Daoy (cell line): ENCODE data around the gene GATAD2B. TPM values are rescaled to one million over a fixed set of nuclear protein-coding genes. Genes with fewer than 3 reads are reported as not detected.
"Not testable (repeated sequence)": the region's sequence is repeated elsewhere in the genome, so short reads cannot be mapped to it uniquely, and the experiment has no call there.

Source experiments
- DNase-seq: peaks from one replicate; pipeline ENCODE4 v3.0.0-alpha.2; 2015; ENCODE audit warnings: low read depth
- total RNA-seq: library from RNA; depleted of rRNA; stranded (reverse); fragments of >200 nt; shearing (Covaris generic); gene quantifications from 2 replicates; pipeline ENCODE4 v1.2.3, GENCODE V29; 2014

GATAD2B gene
- total RNA-seq, 1 experiment from 2014 or later: 3.9 TPM

DNA sequence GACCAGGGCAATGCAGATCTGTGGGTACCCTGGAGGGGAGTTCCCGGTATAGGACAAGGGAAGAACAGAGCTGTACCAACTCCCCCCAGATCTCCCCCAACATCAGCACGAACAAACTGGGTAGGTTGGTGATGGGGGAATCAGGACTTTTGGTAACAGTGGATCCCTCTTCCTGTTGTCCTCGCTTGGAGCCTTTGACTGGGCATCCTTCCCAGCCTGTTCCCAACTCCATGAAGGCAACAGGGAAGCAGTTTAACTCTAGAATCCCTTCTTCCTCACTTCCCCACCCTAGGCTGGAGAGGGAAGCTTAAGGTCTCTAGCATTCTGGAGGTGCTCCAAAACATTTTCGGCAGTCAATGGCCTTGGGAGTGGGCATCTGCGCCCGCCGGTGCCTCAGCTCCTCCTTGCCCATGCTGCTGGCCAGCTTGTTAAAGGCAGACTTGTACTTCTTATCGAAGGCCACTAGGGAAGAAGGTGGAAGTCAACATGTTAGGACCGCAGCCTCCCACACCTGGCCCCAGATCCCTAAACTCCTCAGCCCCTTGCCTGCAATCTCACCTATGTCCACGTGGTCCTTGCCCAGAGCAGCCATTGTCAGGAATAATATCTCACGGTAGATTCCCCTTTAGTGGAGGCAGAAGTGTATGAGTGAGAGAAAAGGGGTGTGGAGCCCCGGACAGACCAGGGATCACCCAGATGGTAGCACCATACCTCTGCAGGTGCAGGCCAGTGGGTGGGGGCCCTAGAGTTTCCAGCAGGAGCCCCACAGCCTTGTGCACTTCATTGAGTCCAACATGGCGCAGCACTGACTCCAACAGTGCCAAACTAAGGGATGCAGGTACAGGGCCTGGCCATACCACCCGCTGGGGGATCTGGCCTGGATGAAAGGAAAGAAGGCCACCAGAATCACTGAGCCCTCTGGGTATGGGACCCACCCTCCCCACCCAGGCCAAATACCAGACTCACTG lies 7.5 kb upstream of the GATAD2B start:
- no peak for DNase-seq

DNA sequence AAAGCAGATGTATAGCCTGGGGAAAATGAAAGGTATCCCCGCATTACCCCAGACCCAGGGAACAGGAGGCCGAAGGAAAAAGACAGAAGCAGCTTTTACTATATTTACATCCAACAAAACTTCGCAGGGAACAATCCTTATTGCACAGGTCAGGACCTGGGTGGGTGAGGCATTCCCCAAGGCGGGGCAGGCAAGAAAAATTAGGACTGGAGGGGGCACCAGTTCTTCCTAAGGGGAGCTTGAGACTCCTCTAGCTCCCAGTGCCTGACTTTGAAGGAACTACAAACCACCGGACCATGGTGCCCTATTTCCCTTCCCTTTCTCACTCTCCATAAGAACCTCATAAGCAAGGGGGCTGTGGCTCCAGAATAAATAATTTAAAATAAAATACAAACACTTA lies 6.7 kb upstream of the GATAD2B start:
- DNase-seq: no peak

DNA sequence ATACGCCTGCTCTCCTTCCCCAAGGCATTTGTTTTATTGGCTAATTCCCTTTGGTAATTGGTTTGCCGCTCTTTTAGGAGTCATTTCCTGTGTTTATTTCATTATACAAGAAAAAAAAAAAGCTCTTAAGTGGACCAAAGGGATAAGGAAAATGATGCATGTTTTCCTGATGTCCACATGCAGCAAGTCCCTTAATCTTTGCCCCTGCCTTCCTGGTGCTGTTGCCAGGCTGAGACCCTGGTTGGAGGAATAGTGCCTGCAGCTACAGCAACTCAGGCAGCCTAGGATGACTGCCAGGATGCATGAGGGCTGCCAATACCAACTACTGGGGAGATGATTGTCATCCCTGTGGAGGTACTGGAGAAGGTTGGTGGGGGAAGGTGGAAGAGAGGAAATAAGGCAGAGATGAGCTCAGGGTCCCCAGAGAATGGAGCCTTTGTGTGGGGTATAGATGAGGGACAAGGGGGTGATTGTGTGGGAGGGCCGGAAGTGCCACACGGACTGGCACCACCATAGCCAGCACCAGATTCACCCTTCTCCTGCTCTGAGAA lies 6.1 kb upstream of the GATAD2B start:
- no peak for DNase-seq

DNA sequence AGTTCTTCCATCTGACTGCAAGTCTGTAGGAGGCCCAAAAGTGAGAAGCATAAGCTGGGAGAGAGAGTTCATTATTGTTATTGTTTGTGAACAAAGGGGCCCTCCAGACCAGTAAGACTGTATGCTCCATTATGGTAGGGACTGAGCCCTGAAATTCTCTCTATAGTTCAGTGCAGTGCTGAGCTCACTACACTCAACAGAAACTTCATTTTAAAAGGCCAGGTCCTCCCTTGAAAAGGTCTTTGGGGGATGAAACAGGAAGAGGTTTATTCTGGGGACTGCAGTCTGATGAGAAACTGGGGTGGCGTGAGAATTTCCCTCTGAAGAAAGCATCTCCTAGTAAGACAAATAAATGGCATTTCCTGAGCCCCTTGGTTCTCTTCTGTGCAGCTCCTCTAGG lies 5.5 kb upstream of the GATAD2B start:
- DNase-seq: no peak

DNA sequence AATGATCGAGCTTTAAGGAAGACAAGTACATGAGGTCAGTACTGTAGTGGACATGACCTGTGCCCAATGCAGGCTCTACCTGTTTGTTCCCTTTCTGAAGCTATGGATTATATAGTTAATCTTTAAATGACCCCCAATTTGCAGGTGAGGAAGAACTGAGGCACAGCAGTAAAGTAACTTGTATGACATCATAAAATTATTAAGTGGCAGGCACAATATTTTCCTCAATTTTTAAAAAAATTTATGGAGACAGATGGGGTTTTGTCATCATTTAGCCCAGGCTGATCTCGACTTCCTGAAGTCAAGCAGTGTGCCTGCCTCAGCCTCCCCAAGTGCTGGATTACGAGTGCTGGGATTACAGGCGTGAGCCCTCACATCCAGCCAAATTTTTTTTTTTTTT lies 3.6 kb upstream of the GATAD2B start:
- DNase-seq: no peak

DNA sequence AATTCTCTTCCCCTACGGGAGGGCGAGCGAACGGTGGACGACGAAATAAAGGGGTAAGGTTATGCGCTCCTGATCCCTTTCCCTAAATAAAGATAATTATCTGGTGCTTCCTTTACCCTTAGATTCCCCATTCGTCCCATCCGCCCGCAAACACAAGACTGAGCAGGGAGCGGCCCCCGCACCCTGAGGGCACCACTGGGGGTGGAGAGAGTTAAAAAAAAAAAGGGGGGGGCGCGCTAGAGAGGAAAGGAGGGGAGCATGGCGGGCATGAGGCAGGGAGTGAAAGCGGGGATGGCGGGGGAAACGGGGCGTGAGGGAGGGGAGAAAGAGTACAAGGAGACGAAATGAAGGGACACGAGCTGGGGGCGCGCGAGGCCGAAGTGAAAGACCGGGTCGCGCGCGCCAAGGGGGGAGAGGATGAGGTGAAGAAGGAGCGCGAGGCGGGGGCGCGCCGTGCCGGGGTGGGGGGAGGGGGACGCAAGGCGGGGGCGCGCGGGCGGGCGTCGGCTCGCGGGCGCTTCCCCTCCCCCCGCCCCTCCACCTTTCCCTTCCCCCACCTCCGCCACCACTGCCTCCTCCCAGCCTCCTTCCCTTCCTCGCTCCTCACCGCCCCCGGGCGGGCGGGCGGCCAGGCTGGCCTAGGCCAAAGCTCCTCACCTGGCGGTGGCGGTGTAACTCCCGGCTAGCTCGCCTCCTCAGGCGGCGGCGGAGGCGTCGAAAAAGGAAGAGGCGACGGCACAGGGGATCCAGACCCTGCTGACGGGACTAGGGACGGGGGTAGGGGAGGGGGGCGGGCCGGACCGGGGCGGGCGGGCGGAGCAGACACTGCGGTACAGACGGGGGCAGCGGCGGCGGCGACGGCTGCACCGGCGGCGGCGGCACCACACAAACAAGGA lies 448 bp downstream of the GATAD2B start:
- no peak for DNase-seq

DNA sequence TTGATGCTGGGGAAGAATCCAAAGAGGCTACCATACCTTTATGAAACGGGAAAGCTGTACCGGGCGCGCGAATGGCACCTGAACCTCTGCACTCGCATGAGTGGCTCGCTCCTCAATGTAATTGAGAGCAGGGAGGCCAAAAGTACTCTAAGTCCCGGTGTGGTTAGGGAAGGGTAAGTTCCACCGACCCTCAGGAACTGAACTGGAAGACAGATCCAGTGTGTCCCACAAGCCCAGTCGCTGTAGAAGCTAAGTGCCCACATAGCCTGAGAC lies 1.0 kb downstream of the GATAD2B start:
- peak; percentile 25 for DNase-seq

DNA sequence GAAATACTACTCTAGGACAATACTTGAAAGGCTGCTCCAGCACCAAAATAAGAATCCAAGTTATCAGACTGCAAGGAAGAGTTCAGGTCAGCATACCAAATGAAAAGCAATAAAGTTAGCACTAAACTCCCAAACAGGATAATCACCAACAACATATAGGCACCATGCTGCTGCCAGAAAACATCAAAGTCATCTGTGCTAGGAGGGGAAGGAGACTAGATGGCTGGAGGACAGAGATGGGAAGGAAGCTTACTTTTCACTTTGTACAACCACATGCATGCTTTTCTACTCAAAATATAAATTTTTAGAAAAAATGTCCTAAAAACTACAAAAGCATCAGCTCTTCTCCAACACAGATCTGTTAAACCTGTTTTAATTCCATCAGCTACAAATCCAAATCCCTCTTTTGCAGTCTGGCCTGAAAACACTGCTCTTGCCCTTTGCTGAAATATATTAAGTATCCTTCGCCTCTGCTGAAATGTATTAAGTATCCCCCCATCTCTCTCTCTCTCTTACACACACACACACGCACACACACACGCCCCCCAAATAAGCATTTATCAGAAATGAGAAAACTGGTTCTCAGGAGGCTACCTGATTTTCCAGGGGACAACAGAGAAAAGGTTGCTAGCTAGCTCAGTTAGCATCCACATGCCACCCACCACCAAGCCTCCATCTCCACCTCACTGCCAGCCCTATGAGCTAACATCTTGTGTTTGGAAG lies 1.5 kb downstream of the GATAD2B start:
- DNase-seq: no peak

DNA sequence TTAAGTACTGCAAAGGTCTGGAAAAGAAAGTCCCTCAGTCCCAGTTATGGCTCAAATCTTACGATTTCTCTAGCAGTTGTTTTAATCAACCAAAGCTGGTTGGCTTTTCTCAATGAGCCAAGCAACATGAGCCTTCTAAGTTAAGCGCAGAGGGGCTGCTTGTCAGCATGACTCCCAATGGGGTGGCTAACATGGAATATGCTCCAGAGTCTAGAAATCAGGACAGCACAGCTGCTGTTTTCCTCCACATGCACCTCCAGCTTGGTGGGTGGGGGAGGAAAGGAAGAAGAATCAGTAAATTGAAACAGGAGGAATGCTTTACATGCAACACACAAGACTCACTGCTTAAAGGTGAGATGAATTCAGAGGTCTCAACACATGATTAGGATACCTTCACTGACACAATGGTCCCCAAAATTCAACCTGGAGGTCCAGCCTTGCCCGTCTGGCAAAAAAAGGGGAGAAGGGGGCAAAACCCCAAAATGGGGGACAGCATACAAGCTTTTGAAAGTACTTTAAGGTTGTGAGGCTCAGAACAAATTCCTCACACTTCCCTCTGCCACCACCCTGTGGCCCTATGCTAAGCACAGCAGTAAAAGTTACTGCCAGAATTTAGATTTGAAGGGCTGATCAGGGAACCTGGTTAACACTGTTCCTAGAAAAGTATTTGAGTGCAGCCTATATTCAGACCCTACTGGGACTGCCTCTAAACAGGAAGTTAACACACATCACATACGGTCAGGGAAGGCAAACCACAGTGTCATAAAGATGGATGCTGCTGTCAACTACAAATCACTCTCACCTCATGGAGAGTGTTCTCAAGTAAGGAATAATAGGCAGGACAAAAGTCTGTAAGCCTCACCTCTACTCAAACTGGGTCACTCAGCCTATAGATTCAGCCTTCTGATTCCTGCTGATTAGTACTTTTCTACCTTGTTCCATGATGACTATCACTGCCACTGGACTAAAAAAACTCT lies 2.6 kb downstream of the GATAD2B start:
- peak; percentile 22 for DNase-seq

DNA sequence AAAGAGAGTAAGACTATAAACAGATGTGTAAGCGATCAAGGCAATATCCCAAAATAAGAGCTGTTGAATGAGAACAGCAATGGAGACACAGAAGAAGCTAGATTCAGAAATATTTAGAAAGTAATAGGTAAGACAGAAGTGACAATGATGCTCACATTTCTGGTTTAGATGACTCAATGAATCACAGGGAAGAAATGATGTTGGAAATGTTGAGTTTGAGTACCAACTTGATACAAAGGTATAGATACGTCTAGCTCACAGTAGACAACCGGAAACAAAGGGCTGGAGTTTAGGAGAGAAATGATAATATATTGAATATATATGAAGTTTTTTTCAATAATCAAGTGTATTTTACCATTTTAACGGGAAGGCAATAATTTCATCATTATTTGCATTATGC lies 6.5 kb downstream of the GATAD2B start:
- no peak for DNase-seq

DNA sequence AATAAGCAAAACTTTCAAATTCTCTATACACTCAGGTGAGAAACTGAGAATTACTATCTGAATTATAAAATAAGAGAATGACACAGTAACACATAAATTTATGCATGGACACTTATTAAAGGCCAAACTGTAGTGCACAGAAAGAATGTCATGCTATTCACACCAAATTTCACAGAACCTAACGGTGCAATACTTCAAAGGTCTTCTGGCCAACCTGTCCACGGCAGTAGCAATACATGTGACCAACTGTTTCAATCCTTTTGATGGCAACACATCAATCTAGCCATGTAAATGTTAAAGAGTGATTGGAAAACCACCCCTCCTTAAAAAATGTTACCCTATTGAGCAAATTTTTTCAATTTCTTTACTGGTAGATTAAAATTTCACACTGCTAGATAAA lies 10.4 kb downstream of the GATAD2B start:
- DNase-seq: no peak

DNA sequence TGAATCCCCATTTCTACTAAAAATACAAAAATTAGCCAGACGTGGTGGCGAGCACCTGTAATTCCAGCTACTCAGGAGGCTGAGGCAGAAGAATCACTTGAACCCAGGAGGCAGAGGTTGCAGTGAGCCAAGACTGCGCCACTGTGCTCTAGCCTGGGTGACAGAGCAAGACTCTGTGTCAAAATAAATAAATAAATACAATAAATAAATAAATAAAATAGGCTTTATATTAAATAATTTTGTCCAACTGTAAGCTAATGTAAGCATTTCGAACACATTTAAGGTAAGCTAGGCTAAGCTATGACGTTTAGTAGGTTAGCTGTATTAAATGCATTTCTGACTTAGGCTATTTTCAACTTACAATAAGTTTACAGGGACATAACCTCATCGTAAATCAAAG lies 12.2 kb downstream of the GATAD2B start:
- DNase-seq: not testable (repeated sequence)

DNA sequence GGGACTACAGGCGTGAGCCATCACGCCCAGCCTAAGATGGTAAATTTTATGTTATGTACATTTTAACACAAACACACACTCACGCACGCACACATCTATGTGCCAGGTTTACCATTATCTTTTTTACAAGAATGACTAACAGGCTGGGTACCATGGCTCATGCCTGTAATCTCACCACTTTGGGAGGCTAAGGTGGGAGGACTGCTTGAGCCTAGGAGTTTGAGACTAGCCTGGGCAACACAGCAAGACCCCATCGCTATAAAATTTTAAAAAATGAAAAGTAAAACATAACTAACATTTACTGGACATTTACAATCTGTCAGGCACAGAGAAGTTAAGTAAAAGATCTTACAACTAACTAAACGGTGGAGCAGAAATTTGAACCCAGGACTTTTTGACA lies 14.7 kb downstream of the GATAD2B start:
- no peak for DNase-seq

DNA sequence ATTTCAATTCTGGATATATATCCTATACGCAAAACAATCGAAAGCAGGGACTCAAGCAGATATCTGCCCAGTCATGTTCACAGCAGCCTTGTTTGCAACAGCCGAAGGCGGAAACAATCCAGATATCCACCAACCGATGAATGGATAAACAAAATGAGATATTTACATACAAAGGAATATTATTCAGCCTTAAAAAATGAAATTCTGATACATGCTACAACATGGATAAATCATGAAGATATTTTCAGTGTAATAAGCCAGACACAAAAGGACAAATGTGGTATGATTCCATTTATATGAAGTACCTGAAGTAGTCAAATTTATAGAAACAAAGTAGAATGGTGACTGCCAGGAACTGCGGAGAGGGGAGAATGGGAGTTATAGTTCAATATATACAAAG lies 15.6 kb downstream of the GATAD2B start:
- no peak for DNase-seq

DNA sequence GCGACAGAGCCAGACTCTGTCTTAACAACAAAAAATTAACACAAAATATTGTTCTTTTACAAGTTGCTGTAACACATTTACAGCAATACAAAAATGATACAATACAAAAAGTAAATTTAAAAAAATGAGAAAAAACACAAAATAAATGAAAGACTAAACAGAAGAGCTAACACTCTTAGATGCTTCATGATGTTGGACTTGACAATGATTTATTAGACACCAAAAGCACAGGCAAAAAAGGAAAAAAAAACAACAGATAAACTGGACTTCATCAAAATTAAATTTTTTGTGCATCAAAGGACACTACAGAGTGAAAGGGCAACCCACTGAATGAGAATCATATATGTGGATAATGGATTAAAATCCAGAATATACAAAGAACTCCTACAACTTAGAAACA lies 16.4 kb downstream of the GATAD2B start:
- no peak for DNase-seq

DNA sequence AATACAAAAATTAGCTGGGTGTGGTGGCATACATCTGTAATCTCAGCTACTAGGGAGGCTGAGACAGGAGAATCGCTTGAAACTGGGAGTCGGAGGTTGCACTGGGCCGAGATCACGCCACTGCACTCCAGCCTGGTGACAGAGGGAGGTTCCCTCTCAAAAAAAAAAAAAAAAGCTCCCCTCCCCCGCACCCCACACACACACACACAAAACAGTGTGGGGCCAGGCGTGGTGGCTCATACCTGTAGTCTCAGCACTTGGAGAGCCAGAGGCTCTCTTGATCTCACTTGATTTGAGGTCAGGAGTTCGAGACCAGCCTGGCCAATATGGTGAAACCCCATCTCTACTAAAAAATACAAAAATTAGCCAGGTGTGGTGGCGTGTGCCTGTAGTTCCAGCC lies 16.9 kb downstream of the GATAD2B start:
- not testable (repeated sequence) for DNase-seq

DNA sequence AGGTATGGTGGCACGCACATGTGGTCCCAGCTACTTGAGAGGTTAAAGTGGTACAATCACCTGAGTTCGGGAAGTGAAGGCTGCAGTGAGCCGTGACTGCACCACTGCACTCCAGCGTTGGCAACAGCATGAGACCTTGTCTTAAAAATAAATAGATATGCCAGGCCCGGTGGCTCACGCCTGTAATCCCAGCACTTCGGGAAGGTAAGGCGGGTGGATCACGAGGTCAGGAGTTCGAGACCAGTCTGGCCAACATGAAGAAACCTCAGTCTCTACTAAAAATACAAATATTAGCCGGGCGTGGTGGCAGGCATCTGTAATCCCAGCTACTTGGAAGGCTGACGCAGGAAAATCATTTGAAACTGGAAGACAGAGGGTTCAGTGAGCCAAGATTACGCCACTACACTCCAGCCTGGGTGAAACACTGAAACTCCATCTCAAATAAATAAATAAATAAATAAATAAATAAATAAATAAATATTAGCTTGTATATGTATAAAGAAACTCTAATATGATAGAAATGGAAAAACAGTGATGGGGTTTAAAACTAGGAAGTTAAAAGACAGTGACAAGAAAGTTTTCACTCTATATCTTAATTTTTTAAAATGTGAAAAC lies 18.8 kb downstream of the GATAD2B start:
- DNase-seq: no peak

DNA sequence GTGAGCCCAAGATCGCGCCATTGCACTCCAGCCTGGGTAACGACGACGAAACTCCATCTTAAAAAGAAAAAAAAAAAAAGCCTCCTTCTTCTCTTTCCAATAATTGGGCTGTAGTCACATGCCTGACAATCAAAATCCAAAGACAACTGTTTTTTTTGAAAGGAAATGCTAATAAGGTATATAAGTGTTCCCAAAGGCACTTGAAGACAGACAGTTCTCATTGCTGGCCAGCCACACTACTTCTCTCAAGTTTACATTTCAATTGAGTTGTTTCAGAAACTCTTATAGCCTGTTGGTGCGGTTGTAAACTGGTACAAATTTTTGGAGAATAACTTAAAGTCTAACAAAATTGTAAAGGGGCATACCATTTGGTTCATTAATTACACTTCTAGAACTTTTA lies 23.3 kb downstream of the GATAD2B start:
- DNase-seq: no peak

DNA sequence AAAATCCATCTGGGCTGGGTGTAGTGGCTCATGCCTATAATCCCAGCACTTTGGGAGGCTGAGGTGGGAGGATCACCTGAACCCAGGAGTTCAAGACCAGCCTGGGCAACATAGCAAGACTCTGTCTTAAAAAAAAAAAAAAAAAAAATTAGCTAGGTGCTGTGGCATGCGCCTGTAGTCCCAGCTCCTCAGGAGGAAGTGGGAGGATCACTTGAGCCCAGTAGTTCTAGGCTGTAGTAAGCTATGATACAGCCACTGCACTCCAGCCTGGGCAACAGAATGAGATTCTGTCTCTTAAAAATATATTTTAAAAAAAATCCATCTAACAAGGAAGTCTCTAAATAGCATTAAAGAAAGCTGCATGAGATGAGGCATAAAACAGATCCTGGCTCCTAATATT lies 26.9 kb downstream of the GATAD2B start:
- DNase-seq: not testable (repeated sequence)

DNA sequence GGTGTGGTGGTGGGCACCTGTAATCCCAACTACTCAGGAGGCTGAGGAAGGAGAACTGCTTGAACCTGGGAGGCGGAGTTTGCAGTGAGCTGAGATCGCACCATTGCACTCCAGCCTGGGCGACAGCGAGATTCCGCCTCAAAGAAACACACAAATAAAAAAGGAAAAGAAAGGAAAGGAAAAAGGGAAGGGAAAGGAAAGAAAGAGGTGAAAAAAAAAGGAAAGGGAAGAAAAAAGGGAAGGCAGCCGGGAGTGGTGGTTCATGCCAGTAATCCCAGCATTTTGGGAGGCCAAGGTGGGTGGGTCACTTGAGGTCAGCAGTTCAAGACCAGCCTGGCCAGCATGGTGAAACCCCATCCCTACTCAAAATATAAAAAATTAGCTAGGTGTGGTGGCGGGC lies 31.7 kb downstream of the GATAD2B start:
- not testable (repeated sequence) for DNase-seq
